ENCODE measurements around the gene PCOLCE2.

The PCOLCE2 gene

DNA sequence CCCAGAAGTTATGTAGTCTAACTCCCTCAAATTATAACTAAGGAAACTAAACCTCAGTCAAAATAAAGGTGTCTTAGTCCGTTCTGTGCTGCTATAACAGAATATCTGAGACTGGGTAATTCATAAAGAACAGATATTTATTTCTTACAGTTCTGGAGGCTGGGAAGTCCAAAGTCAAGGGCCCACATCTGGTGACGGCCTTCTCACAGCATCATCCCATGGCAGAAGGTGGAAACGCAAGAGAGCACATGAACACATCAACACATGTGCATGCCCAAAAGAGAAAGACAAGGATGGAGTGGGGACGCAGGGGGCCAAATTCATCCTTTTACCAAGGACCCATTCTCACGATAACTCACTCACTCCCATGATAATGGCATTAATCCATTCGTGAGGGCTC lies 73.1 kb downstream of the PCOLCE2 start:
- TF ChIP-seq, protein P1, sequence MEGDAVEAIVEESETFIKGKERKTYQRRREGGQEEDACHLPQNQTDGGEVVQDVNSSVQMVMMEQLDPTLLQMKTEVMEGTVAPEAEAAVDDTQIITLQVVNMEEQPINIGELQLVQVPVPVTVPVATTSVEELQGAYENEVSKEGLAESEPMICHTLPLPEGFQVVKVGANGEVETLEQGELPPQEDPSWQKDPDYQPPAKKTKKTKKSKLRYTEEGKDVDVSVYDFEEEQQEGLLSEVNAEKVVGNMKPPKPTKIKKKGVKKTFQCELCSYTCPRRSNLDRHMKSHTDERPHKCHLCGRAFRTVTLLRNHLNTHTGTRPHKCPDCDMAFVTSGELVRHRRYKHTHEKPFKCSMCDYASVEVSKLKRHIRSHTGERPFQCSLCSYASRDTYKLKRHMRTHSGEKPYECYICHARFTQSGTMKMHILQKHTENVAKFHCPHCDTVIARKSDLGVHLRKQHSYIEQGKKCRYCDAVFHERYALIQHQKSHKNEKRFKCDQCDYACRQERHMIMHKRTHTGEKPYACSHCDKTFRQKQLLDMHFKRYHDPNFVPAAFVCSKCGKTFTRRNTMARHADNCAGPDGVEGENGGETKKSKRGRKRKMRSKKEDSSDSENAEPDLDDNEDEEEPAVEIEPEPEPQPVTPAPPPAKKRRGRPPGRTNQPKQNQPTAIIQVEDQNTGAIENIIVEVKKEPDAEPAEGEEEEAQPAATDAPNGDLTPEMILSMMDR (IDR thresholded peaks at IDR 0.05), result no peak
- Mint-ChIP-seq H3K4me3 (no peak overlapping the region), H3K27ac (no peak overlapping the region), H3K27me3 (ENCODE audit: low read depth, poor library complexity) (peaks cover 4% of the 10 kb centered on the region), H3K9me3 (no peaks in the 10 kb centered on the region), H3K36me3 (ENCODE audit: low read depth) (peaks cover 14% of the 10 kb centered on the region), H3K4me1 (no peaks in the 10 kb centered on the region)
- no peak for DNase-seq

DNA sequence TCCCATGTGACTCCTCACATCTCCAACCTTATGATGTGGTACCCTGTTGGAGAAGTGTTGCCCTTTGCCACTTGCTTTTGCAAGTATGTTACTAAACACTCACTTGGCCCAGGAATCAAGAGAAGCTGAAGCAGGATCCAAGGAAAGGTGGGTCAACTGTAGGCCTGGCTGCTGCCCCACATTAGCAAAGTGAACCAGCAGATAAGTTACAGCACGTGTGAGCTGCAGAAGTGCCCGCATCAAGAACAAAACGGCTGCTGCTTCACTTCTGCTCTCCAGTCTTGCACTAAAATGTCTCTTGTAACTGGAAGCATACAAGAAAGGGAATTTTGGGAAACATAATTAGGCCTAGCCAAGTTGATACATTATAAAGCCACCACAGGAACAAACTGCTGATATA lies 79.6 kb downstream of the PCOLCE2 start:
- no peaks in the 10 kb centered on the region for H3K9me3 Mint-ChIP-seq
- H3K4me1 Mint-ChIP-seq, result no peaks in the 10 kb centered on the region
- peak overlapping the region; percentile 60 for H3K27ac Mint-ChIP-seq
- H3K27me3 Mint-ChIP-seq (ENCODE audit: low read depth, poor library complexity), result peaks cover 4% of the 10 kb centered on the region
- TF ChIP-seq, protein P1 (IDR thresholded peaks at IDR 0.05), result no peak
- DNase-seq, result no peak
- peaks cover 24% of the 10 kb centered on the region for H3K36me3 Mint-ChIP-seq (ENCODE audit: low read depth)
- H3K4me3 Mint-ChIP-seq, result no peak overlapping the region

- Mint-ChIP-seq H3K36me3 (ENCODE audit: low read depth) (peaks cover 25% of the 10 kb centered on the region), H3K27ac (peak overlapping the region; percentile 21), H3K27me3 (ENCODE audit: low read depth, poor library complexity) (peaks cover 4% of the 10 kb centered on the region), H3K4me3 (no peak overlapping the region), H3K9me3 (no peaks in the 10 kb centered on the region), H3K4me1 (no peaks in the 10 kb centered on the region)
- no peak for DNase-seq
- TF ChIP-seq, protein P1 (IDR thresholded peaks at IDR 0.05), result no peak
Measured at GRCh38 chr3:142808103-142808917, 80.6 kb downstream of the PCOLCE2 start.

GRCh38 chr3:142802891-142803290 lies 86.0 kb downstream of the PCOLCE2 start:
- Mint-ChIP-seq H3K27ac (peak overlapping the region; percentile 38), H3K27me3 (ENCODE audit: low read depth, poor library complexity) (no peaks in the 10 kb centered on the region), H3K36me3 (ENCODE audit: low read depth) (peaks cover 16% of the 10 kb centered on the region), H3K4me3 (no peak overlapping the region), H3K9me3 (no peaks in the 10 kb centered on the region), H3K4me1 (no peaks in the 10 kb centered on the region)
- TF ChIP-seq, protein P1 (IDR thresholded peaks at IDR 0.05), result no peak
- no peak for DNase-seq

DNA sequence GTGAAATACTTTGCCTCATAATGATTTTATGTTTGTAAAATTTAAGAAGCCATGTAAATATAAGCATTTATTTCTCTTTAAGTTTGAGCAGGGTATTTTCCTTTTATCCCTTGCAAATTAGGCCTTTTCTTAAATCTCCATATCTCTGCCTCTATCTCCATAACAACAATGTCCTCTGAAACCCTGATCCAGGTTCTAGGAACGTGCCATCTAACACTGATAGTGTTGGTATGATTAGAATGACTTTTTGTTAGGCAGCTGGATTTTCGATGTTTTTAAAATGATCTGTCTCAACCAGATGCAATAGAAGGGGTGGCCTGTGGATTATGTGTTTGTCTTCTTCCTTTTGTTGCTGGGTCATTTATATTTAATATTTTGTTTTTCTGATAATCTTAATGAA lies 87.1 kb downstream of the PCOLCE2 start:
- no peak overlapping the region for H3K4me3 Mint-ChIP-seq
- H3K36me3 Mint-ChIP-seq (ENCODE audit: low read depth), result peaks cover 16% of the 10 kb centered on the region
- TF ChIP-seq, protein P1 (IDR thresholded peaks at IDR 0.05), result no peak
- no peaks in the 10 kb centered on the region for H3K9me3 Mint-ChIP-seq
- no peaks in the 10 kb centered on the region for H3K27me3 Mint-ChIP-seq (ENCODE audit: low read depth, poor library complexity)
- no peak overlapping the region for H3K27ac Mint-ChIP-seq
- H3K4me1 Mint-ChIP-seq, result no peaks in the 10 kb centered on the region
- no peak for DNase-seq

GRCh38 chr3:142796823-142797222 lies 92.1 kb downstream of the PCOLCE2 start:
- no peak for DNase-seq
- no peak overlapping the region for H3K4me3 Mint-ChIP-seq
- peaks cover 25% of the 10 kb centered on the region for H3K36me3 Mint-ChIP-seq (ENCODE audit: low read depth)
- H3K27me3 Mint-ChIP-seq (ENCODE audit: low read depth, poor library complexity), result no peaks in the 10 kb centered on the region
- peak overlapping the region; percentile 54 for H3K27ac Mint-ChIP-seq
- H3K9me3 Mint-ChIP-seq, result peaks cover 9% of the 10 kb centered on the region
- no peaks in the 10 kb centered on the region for H3K4me1 Mint-ChIP-seq
- TF ChIP-seq, protein P1 (IDR thresholded peaks at IDR 0.05), result no peak
